B cell (primary cell): ENCODE results near the gene SNRPB2. TPM values are rescaled to one million over a fixed set of nuclear protein-coding genes. Genes with fewer than 3 reads are reported as not detected.

Experiments used
- ATAC-seq: fragments of 200-7000 bp; cut with Tn5 transposase; one replicate; pipeline ENCODE4 v1.10.0; 2021; ENCODE audit warnings: low read depth, mild to moderate bottlenecking, moderate number of reproducible peaks, moderate library complexity
- CTCF ChIA-PET: fragments of 350-600 bp; sonication (Branson Sonifier 250); formaldehyde crosslinking; loops from one replicate; lab custom pipeline; 2021; ENCODE audit warnings: antibody characterized with exemption, inconsistent platforms; lab: Charles Lee
- POLR2A ChIA-PET: fragments of 350-600 bp; sonication (Branson Sonifier 250); formaldehyde crosslinking; loops from one replicate; lab custom pipeline; 2021; ENCODE audit warnings: antibody characterized with exemption; lab: Charles Lee
- DNase-seq: peaks from one replicate; pipeline ENCODE4 v3.0.0; 2013
- H2AFZ ChIP-seq: 2 replicates; pipeline ENCODE4 v1.6.1; 2012; ENCODE audit warnings: mild to moderate bottlenecking, low read depth, low read length; ENCODE audit not compliant: insufficient read depth, poor library complexity, severe bottlenecking
- H3K27ac ChIP-seq, 2 donors: 1 replicate in 1 of 2; 2 replicates in 1 of 2; pipeline ENCODE4 v1.5.1; 2012 to 2013; ENCODE audit warnings: low read length in 2 of 2, mild to moderate bottlenecking in 2 of 2, moderate library complexity in 1 of 2
- H3K27me3 ChIP-seq, 4 experiments: fragments of 200-600 bp in 1 of 4; sonication (generic) in 1 of 4; replicated peaks in 1 of 4; 1 replicate in 2 of 4; 2 replicates in 2 of 4; pipeline versions ENCODE4 v1.6.1 to v1.7.0; 2013 to 2016; ENCODE audit warnings: low read length in 3 of 4, mild to moderate bottlenecking in 2 of 4, mixed read lengths in 1 of 4, moderate library complexity in 1 of 4; ENCODE audit not compliant: insufficient read depth in 4 of 4, control insufficient read depth in 3 of 4; ENCODE audit errors: control extremely low read depth in 1 of 4
- H3K36me3 ChIP-seq, 2 experiments: replicated peaks in 1 of 2; 1 replicate in 1 of 2; 2 replicates in 1 of 2; pipeline versions ENCODE4 v1.6.1 to v1.7.1; 2013; ENCODE audit warnings: low read length in 1 of 2; ENCODE audit not compliant: insufficient read depth in 2 of 2, control insufficient read depth in 1 of 2; ENCODE audit errors: control extremely low read depth in 1 of 2, extremely low read depth in 1 of 2
- H3K4me1 ChIP-seq, 2 donors: fragments of 200-600 bp in 1 of 2; sonication (generic) in 1 of 2; 1 replicate in 1 of 2; 2 replicates in 1 of 2; pipeline versions ENCODE4 v1.5.1 to v1.6.1; 2013 to 2017; ENCODE audit warnings: low read length in 2 of 2; ENCODE audit not compliant: control insufficient read depth in 2 of 2, insufficient read depth in 2 of 2
- H3K4me2 ChIP-seq: replicated peaks from 2 replicates; pipeline ENCODE3; 2012; ENCODE audit warnings: mild to moderate bottlenecking, low read depth, low read length; ENCODE audit not compliant: poor library complexity, severe bottlenecking
- H3K4me3 ChIP-seq, 5 experiments: fragments of 200-600 bp in 1 of 5; sonication (generic) in 1 of 5; 1 replicate in 3 of 5; 2 replicates in 2 of 5; pipeline versions ENCODE4 v1.5.1 to v1.7.0; 2011 to 2016; ENCODE audit warnings: low read length in 4 of 5, mild to moderate bottlenecking in 4 of 5, low read depth in 2 of 5, control low read depth in 1 of 5, moderate library complexity in 1 of 5; ENCODE audit not compliant: insufficient read depth in 1 of 5; ENCODE audit errors: control extremely low read depth in 1 of 5, extremely low read depth in 1 of 5
- H3K79me2 ChIP-seq: fragments of 200-600 bp; sonication (generic); one replicate; pipeline ENCODE4 v1.6.0; 2016; ENCODE audit warnings: low read length; ENCODE audit not compliant: control insufficient read depth, insufficient read depth
- H3K9ac ChIP-seq: fragments of 200-600 bp; sonication (generic); 2 replicates; pipeline ENCODE4 v1.6.1; 2017; ENCODE audit warnings: mild to moderate bottlenecking, low read length, moderate library complexity
- H3K9me3 ChIP-seq, 3 donors: one replicate each; pipeline versions ENCODE4 v1.6.1 to v1.7.1; 2013; ENCODE audit warnings: low read length in 2 of 3; ENCODE audit not compliant: control insufficient read depth in 2 of 3, insufficient read depth in 1 of 3; ENCODE audit errors: control extremely low read depth in 1 of 3
- H4K20me1 ChIP-seq: 2 replicates; pipeline ENCODE4 v1.6.0; 2012; ENCODE audit warnings: mild to moderate bottlenecking, low read length; ENCODE audit not compliant: insufficient read depth, control insufficient read depth, poor library complexity, severe bottlenecking
- H3K27ac Mint-ChIP-seq: one replicate; pipeline ENCODE4 v1.8.0; 2021; ENCODE audit warnings: mixed read lengths
- H3K27me3 Mint-ChIP-seq: one replicate; pipeline ENCODE4 v1.8.0; 2021; ENCODE audit warnings: mixed read lengths
- H3K4me1 Mint-ChIP-seq: one replicate; pipeline ENCODE4 v1.8.0; 2021; ENCODE audit warnings: mixed read lengths
- H3K4me3 Mint-ChIP-seq: one replicate; pipeline ENCODE4 v1.8.0; 2021; ENCODE audit warnings: mixed read lengths
- H3K9me3 Mint-ChIP-seq: one replicate; pipeline ENCODE4 v1.8.0; 2022; ENCODE audit warnings: mixed read lengths; ENCODE audit not compliant: insufficient read depth
- CTCF ChIP-seq: fragments of 200-600 bp; IDR thresholded peaks from one replicate; pipeline ENCODE4 v1.8.0; 2022; ENCODE audit warnings: antibody characterized with exemption, mild to moderate bottlenecking
- EZH2 ChIP-seq: IDR thresholded peaks from 2 replicates; pipeline ENCODE4 v1.6.1; 2012; ENCODE audit warnings: borderline replicate concordance, low read depth, mild to moderate bottlenecking, moderate library complexity, low read length; ENCODE audit not compliant: insufficient read depth, poor library complexity, severe bottlenecking
- WGBS: methylation state at CpG from one replicate; pipeline ENCODE4 v1.1.5; 2013; ENCODE audit warnings: missing lambda C conversion rate; ENCODE audit not compliant: insufficient coverage; 5-methylcytosine and 5-hydroxymethylcytosine counted together
- intact Hi-C: fragments of 100-400 bp; cut with micrococcal nuclease; formaldehyde crosslinking; loops from one replicate; pipeline ENCODE4 v1.10.0; 2022
- polyA plus RNA-seq: library from polyadenylated mRNA; depleted of rRNA; stranded (reverse); fragments of >200 nt; gene quantifications from 2 replicates; pipeline ENCODE4 v1.2.3, GENCODE V29; 2012
- total RNA-seq, 2 donors: library from RNA; stranded (reverse); fragments of 120-200 nt in 1 of 2; gene quantifications; 1 replicate in 1 of 2; 2 replicates in 1 of 2; pipeline versions ENCODE4 v1.2.3 to v1.2.4, GENCODE V29; 2013 to 2022

Gene SNRPB2
- total and polyA plus RNA-seq, 2 donors (not counting 1 experiment from before 2014, with no cell fraction given), result 22.4 to 38.3 TPM

DNA sequence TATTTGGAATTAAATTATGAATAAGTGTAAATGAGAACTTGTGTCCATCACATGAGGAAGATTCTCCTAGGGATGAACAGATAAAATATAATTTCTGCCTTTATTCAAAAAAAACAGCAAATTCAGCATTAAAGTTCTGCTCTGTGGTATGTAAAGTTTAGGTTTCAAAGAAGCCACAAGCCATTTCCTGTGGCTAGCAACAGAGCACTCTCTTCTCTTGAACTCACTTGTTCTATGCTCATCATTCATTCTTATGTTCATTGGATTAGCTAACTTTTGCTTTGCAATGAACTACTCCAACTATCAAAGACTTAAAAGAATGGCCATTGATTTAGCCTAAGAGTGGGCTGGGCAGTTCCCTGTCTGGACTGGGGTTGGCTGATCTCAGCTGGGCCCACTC is 20.8 kb upstream of the SNRPB2 start:
- no peak for ATAC-seq
- Histone ChIP-seq H3K36me3 (no peaks in the 10 kb centered on the region), H3K9me3 (peaks cover 0 to 10% (median 3%) of the 10 kb centered on the region in 3 donors), H4K20me1 (no peaks in the 10 kb centered on the region), H3K4me2 (no peak overlapping the region), H3K9ac (no peak overlapping the region), H3K79me2 (no peaks in the 10 kb centered on the region), H3K4me1 (peaks cover 5 to 14% of the 10 kb centered on the region in 2 donors), H3K27me3 (peaks cover 0 to 6% (median 2%) of the 10 kb centered on the region in 4 experiments), H2AFZ (no peak overlapping the region), H3K27ac (no peak overlapping the region), H3K4me3 (no peak overlapping the region)
- ChIA-PET POLR2A (no interaction called here), CTCF (no interaction called here)
- Mint-ChIP-seq H3K27ac (no peak overlapping the region), H3K4me3 (no peak overlapping the region), H3K9me3 (peaks cover 3% of the 10 kb centered on the region), H3K27me3 (peaks cover 38% of the 10 kb centered on the region), H3K4me1 (peaks cover 18% of the 10 kb centered on the region)
- intact Hi-C loops, result no loop called here
- no peak for DNase-seq
- TF ChIP-seq EZH2 (no peak), CTCF (no peak)

GRCh38 chr20:16710781-16711180 is 19.0 kb upstream of the SNRPB2 start:
- CTCF ChIA-PET, result interaction anchor here (1.4 kb wide), 1 partner anchor 10 kb away, joined by 3 read pairs; no protein-coding TSS in a partner anchor
- intact Hi-C loops, result no loop called here
- 90% methylated on average over 2 of the region's 3 CpGs for WGBS

More at GRCh38 chr20:16710781-16711180, 19.0 kb upstream of the SNRPB2 start:
- peaks cover 0 to 8% (median 3%) of the 10 kb centered on the region in 3 donors for H3K9me3 ChIP-seq
- H3K27ac ChIP-seq, result no peak overlapping the region
- H3K36me3 ChIP-seq, result no peaks in the 10 kb centered on the region
- H3K4me2 ChIP-seq, result no peak overlapping the region
- no peaks in the 10 kb centered on the region for H3K9me3 Mint-ChIP-seq
- H3K79me2 ChIP-seq, result no peaks in the 10 kb centered on the region
- H3K4me1 Mint-ChIP-seq, result peaks cover 18% of the 10 kb centered on the region
- no peak for TF ChIP-seq EZH2
- no peak for TF ChIP-seq CTCF
- POLR2A ChIA-PET, result no interaction called here
- no peaks in the 10 kb centered on the region for H4K20me1 ChIP-seq
- no peak for DNase-seq
- H3K4me1 ChIP-seq, result peaks cover 5 to 14% of the 10 kb centered on the region in 2 donors
- no peak overlapping the region for H3K9ac ChIP-seq
- H3K27ac Mint-ChIP-seq, result no peak overlapping the region
- H2AFZ ChIP-seq, result no peak overlapping the region
- no peak for ATAC-seq
- H3K4me3 ChIP-seq, result no peak overlapping the region
- no peak overlapping the region for H3K4me3 Mint-ChIP-seq
- H3K27me3 Mint-ChIP-seq, result peaks cover 41% of the 10 kb centered on the region
- H3K27me3 ChIP-seq, result peaks cover 0 to 5% (median 2%) of the 10 kb centered on the region in 4 experiments
